Ascending aorta (tissue), 2 donors: Measurements from ENCODE around the gene DNAH3. TPM values are rescaled to one million over a fixed set of nuclear protein-coding genes. Genes with fewer than 3 reads are reported as not detected.

Experiments
- DNase-seq, 2 donors: peaks; one replicate each; pipeline ENCODE4 v3.0.0-alpha.2; 2019; ENCODE audit warnings: low spot score in 2 of 2
- H3K27ac ChIP-seq, 2 donors: fragments of 200-600 bp; sonication (generic); one replicate each; pipeline ENCODE4 v1.5.1; 2016 to 2017; ENCODE audit warnings: mild to moderate bottlenecking in 1 of 2
- H3K27me3 ChIP-seq: fragments of 200-600 bp; sonication (generic); one replicate; pipeline ENCODE4 v1.5.1; 2017
- H3K36me3 ChIP-seq, 2 donors: fragments of 200-600 bp; sonication (generic); one replicate each; pipeline ENCODE4 v1.5.1; 2016
- H3K4me1 ChIP-seq, 2 donors: fragments of 200-600 bp; sonication (generic); one replicate each; pipeline ENCODE4 v1.5.1; 2016 to 2017; ENCODE audit warnings: mild to moderate bottlenecking in 1 of 2
- H3K4me3 ChIP-seq, 2 donors: fragments of 200-600 bp; sonication (generic); one replicate each; pipeline ENCODE4 v1.5.1; 2016 to 2017; ENCODE audit warnings: mild to moderate bottlenecking in 1 of 2
- H3K9me3 ChIP-seq, 2 donors: fragments of 200-600 bp; sonication (generic); one replicate each; pipeline ENCODE4 v1.5.1; 2016
- CTCF ChIP-seq, 3 experiments: fragments of 200-600 bp in 2 of 3; fragments of 450-650 bp in 1 of 3; sonication (generic) in 2 of 3; IDR thresholded peaks; one replicate each; pipeline ENCODE4 v1.5.1; 2016 to 2019; ENCODE audit warnings: antibody characterized with exemption in 3 of 3, mild to moderate bottlenecking in 1 of 3, moderate library complexity in 1 of 3
- intact Hi-C: fragments of 100-400 bp; cut with DNase I; formaldehyde crosslinking; loops from one replicate; pipeline ENCODE4 v1.15.1; 2023
- total RNA-seq: library from RNA; depleted of rRNA; stranded (reverse); fragments of >200 nt; gene quantifications from one replicate; pipeline ENCODE4 v1.1.0, GENCODE V29; 2016

DNAH3 gene
- total RNA-seq, 1 donor from 2014 or later: 0.32 TPM

GRCh38 chr16:20944861-20945574 lies 205.6 kb downstream of the DNAH3 start:
- Histone ChIP-seq H3K27me3 (no peaks in the 10 kb centered on the region), H3K4me3 (no peak overlapping the region), H3K9me3 (no peaks in the 10 kb centered on the region), H3K4me1 (no peaks in the 10 kb centered on the region), H3K36me3 (no peaks in the 10 kb centered on the region), H3K27ac (no peak overlapping the region)
- intact Hi-C loops: loop anchor here (2.0 kb wide), 1 partner anchor 94 kb away; no protein-coding TSS in a partner anchor
- TF ChIP-seq CTCF (IDR thresholded peaks at IDR 0.05): peak in 1 of 3 experiments; percentile 27
- no peak for DNase-seq

GRCh38 chr16:20942256-20942655 lies 208.4 kb downstream of the DNAH3 start:
- Histone ChIP-seq H3K9me3 (no peaks in the 10 kb centered on the region), H3K36me3 (no peaks in the 10 kb centered on the region), H3K4me3 (no peak overlapping the region), H3K27ac (no peak overlapping the region), H3K27me3 (no peaks in the 10 kb centered on the region), H3K4me1 (no peaks in the 10 kb centered on the region)
- no peak for TF ChIP-seq CTCF (IDR thresholded peaks at IDR 0.05)
- no peak for DNase-seq
- intact Hi-C loops: no loop called here

- H3K36me3 ChIP-seq: no peaks in the 10 kb centered on the region
- no peak overlapping the region for H3K4me3 ChIP-seq
- intact Hi-C loops: no loop called here
- H3K27ac ChIP-seq: no peak overlapping the region
- no peaks in the 10 kb centered on the region for H3K9me3 ChIP-seq
- no peak for DNase-seq
- H3K27me3 ChIP-seq: no peaks in the 10 kb centered on the region
- H3K4me1 ChIP-seq: no peaks in the 10 kb centered on the region
- TF ChIP-seq CTCF (IDR thresholded peaks at IDR 0.05): no peak
These were observed 209.1 kb downstream of the DNAH3 start for GRCh38 chr16:20941636-20941926.

- Histone ChIP-seq H3K27ac (no peak overlapping the region), H3K36me3 (no peaks in the 10 kb centered on the region), H3K4me3 (no peak overlapping the region), H3K4me1 (no peaks in the 10 kb centered on the region), H3K27me3 (no peaks in the 10 kb centered on the region), H3K9me3 (no peaks in the 10 kb centered on the region)
- intact Hi-C loops: no loop called here
- no peak for TF ChIP-seq CTCF (IDR thresholded peaks at IDR 0.05)
- DNase-seq: no peak
These were observed 209.6 kb downstream of the DNAH3 start for GRCh38 chr16:20940871-20941635.

GRCh38 chr16:20939611-20940010 lies 211.0 kb downstream of the DNAH3 start:
- DNase-seq: no peak
- Histone ChIP-seq H3K27me3 (no peaks in the 10 kb centered on the region), H3K4me3 (no peak overlapping the region), H3K4me1 (no peaks in the 10 kb centered on the region), H3K9me3 (no peaks in the 10 kb centered on the region), H3K36me3 (no peaks in the 10 kb centered on the region), H3K27ac (no peak overlapping the region)
- intact Hi-C loops: no loop called here
- TF ChIP-seq CTCF (IDR thresholded peaks at IDR 0.05): no peak
